22Rv1 (cell line): ENCODE data around the gene EVX1.

ENCODE experiments used
- CTCF ChIP-seq: fragments of 450-650 bp; IDR thresholded peaks from 2 replicates; pipeline ENCODE4 v1.5.1; 2017; ENCODE audit warnings: mild to moderate bottlenecking
- ZFX ChIP-seq: fragments of 450-650 bp; IDR thresholded peaks from 2 replicates; pipeline ENCODE4 v1.6.1; 2017; ENCODE audit warnings: antibody characterized with exemption, borderline replicate concordance

DNA sequence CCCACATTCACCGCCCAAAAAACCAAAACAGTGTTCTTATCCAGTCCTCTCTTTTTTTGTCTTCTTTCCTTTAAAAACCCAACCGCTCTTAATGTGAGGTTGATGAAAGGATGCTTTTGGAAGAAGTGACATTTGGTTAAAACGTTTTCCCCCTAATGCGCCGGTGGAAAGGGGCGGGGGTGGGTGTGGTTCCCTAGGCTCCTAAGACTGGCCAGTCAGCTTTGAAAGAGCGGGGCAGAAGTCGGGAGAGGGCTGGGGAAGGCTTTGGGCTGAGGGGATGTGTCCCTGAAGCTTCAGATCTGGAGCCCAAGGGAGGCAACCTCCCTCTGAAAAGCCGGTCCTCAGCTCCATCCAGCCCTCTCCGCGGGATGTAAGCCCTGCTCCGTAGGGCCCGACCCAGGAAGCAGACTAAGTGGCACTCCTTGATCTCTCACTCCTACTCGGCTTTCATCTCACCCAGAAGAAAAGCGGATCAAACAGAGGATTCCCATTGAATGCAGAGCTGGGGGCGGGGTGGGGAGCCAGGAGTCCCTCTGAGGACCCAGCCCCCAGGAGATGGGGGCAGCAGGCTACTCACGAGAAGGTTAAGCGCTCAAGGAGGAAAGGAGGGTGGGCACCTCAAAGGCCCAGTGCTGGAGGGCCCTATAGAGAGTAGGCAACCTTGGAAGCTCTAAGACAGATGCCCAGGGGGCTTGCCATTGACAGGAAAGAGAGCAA, 2.4 kb upstream of the EVX1 start:
- no peak for TF ChIP-seq CTCF
- TF ChIP-seq ZFX, result no peak
